ENCODE measurements around the gene SREBF1. TPM values are rescaled to one million over a fixed set of nuclear protein-coding genes. Genes with fewer than 3 reads are reported as not detected.

Gene SREBF1
- total and polyA plus RNA-seq, 10 of the 15 experiments (the other 5 are each of a cell fraction or from before 2014, with no cell fraction given), result 1.4 to 84.6 (median 20.4) TPM

DNA sequence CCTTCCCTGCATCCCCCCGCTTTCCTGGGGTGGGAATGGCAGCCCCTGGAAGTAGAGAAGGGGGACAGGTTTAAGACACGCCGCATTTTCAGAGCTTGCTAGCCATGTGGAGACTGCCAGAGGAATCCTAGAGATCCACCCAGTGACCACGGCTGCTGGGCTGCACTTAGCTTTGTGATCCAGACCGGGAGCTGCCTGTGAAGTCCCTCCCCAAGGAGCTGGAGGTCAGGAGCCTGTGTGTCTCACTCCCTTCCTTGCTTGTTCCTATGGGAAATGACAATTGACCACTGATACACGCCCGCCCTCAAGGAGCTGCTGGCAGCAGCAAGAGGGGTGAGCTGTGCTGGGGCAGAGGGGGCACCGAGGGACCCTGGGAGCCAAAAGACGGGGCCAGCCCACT lies 73.7 kb downstream of the SREBF1 start:
- Histone ChIP-seq H3K9ac (ENCODE audit: control insufficient read depth, insufficient read depth, low read length) (no peak overlapping the region), H2AFZ (ENCODE audit: control insufficient read depth, low read depth, low read length) (no peak overlapping the region), H3K27me3 (replicated peaks in 1 of 2; ENCODE audit: control insufficient read depth in 2 of 2, insufficient read depth in 2 of 2, low read length in 1 of 2) (no peaks in the 10 kb centered on the region), H3K27ac (ENCODE audit: control insufficient read depth, insufficient read depth) (no peak overlapping the region), H3K36me3 (ENCODE audit: control insufficient read depth in 2 of 2, insufficient read depth in 2 of 2, low read length in 1 of 2) (peaks cover 0 to 13% of the 10 kb centered on the region in 2 experiments; a peak in 2 of 4 replicates), H3K4me2 (ENCODE audit: control insufficient read depth, insufficient read depth) (no peak overlapping the region), H3K4me3 (no peak overlapping the region), H3K4me1 (ENCODE audit: control insufficient read depth, insufficient read depth, low read length) (peaks cover 18% of the 10 kb centered on the region), H4K20me1 (ENCODE audit: control insufficient read depth, insufficient read depth) (no peaks in the 10 kb centered on the region; the same call in 1 of the 2 replicates), H3K79me2 (ENCODE audit: control insufficient read depth, insufficient read depth, low read length) (no peaks in the 10 kb centered on the region; the same call in 1 of the 2 replicates), H3K9me3 (replicated peaks; ENCODE audit: control insufficient read depth, insufficient read depth, low read length) (no peaks in the 10 kb centered on the region)
- BruUV-seq (replicated peaks), result no TSS peak
- WGBS (ENCODE audit: insufficient coverage, insufficient replicate concordance, low lambda C conversion rate, missing lambda C conversion rate), result 97% methylated on average over 9 of the region's 9 CpGs
- ChIA-PET SMC1A (ENCODE audit: uncharacterized antibody, unreplicated experiment) (interaction anchor here (0.6 to 1.2 kb wide), 3 partner anchors 48 to 84 kb away, joined by 3 read pairs; no protein-coding TSS in a partner anchor), CTCF (interaction anchor here (1.5 kb wide), 1 partner anchor 13 kb away, joined by 3 read pairs; no protein-coding TSS in a partner anchor), POLR2A (interaction anchor here (0.6 kb wide), 1 partner anchor 382 kb away, joined by 6 read pairs; no protein-coding TSS in a partner anchor), RAD21 (ENCODE audit: unreplicated experiment) (interaction anchor here (0.5 to 1.0 kb wide), 2 partner anchors 22 to 87 kb away, joined by 3 read pairs; no protein-coding TSS in a partner anchor)
- intact Hi-C loops (cut with micrococcal nuclease; ENCODE audit: unreplicated experiment), result no loop called here
- ATAC-seq (no peak), DNase-seq (ENCODE audit: low read depth, low spot score) (no peak), FAIRE-seq (no peak)
- TF ChIP-seq, protein P1, sequence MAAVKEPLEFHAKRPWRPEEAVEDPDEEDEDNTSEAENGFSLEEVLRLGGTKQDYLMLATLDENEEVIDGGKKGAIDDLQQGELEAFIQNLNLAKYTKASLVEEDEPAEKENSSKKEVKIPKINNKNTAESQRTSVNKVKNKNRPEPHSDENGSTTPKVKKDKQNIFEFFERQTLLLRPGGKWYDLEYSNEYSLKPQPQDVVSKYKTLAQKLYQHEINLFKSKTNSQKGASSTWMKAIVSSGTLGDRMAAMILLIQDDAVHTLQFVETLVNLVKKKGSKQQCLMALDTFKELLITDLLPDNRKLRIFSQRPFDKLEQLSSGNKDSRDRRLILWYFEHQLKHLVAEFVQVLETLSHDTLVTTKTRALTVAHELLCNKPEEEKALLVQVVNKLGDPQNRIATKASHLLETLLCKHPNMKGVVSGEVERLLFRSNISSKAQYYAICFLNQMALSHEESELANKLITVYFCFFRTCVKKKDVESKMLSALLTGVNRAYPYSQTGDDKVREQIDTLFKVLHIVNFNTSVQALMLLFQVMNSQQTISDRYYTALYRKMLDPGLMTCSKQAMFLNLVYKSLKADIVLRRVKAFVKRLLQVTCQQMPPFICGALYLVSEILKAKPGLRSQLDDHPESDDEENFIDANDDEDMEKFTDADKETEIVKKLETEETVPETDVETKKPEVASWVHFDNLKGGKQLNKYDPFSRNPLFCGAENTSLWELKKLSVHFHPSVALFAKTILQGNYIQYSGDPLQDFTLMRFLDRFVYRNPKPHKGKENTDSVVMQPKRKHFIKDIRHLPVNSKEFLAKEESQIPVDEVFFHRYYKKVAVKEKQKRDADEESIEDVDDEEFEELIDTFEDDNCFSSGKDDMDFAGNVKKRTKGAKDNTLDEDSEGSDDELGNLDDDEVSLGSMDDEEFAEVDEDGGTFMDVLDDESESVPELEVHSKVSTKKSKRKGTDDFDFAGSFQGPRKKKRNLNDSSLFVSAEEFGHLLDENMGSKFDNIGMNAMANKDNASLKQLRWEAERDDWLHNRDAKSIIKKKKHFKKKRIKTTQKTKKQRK (IDR thresholded peaks at IDR 0.05; ENCODE audit: low read depth, low read length), result no peak
- TF ChIP-seq SP1 (IDR thresholded peaks at IDR 0.05; ENCODE audit: low read depth, low read length), result no peak
- TF ChIP-seq MXI1 (IDR thresholded peaks at IDR 0.05; ENCODE audit: low read depth, low read length), result no peak
- no peak for TF ChIP-seq EP300 (IDR thresholded peaks at IDR 0.05; ENCODE audit: borderline replicate concordance in 1 of 2, control insufficient read depth in 1 of 2, low read depth in 2 of 2, low read length in 2 of 2)
- in situ Hi-C loops (cut with MboI), result no loop called here

All from GM12878 (cell line).